HG03095 (cell line): ENCODE measurements around the gene PARD3.
"Not testable (repeated sequence)": the region's sequence is repeated elsewhere in the genome, so short reads cannot be mapped to it uniquely, and the experiment has no call there.

Experiments
- ATAC-seq: cut with Tn5 transposase; IDR thresholded peaks from one replicate; pipeline ENCODE4 v1.9.1; 2021; ENCODE audit warnings: moderate library complexity; ENCODE audit not compliant: unreplicated experiment

PARD3 gene

GRCh38 chr10:34746094-34746493 lies 69.0 kb downstream of the PARD3 start:
- ATAC-seq = no peak

DNA sequence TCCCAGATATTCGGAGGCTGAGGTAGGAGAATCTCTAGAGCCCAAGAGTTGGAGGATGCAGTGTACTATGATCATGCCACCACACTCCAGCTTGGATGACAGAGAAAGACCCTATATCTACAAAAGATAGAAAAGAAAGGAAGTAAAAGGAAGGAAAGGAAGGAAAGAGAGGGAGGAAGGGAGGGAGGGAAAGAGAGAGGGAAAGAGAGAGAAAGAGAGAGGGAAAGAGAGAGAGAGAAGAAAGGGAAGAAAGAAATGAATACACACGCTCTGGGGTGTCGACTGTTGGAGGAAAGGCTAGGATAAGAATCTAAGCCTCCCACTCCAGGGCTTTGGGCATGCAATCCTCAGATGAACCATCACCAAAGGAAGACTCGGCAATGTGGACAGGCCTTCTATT lies 69.9 kb downstream of the PARD3 start:
- ATAC-seq = no peak

GRCh38 chr10:34744590-34744989 lies 70.5 kb downstream of the PARD3 start:
- ATAC-seq = no peak

GRCh38 chr10:34743814-34744213 lies 71.3 kb downstream of the PARD3 start:
- ATAC-seq = no peak

- no peak for ATAC-seq
These were observed 72.6 kb downstream of the PARD3 start for GRCh38 chr10:34742456-34742855.

GRCh38 chr10:34741087-34741486 lies 74.0 kb downstream of the PARD3 start:
- ATAC-seq = not testable (repeated sequence)

- ATAC-seq = no peak
These were observed 74.8 kb downstream of the PARD3 start for GRCh38 chr10:34740321-34740720.

DNA sequence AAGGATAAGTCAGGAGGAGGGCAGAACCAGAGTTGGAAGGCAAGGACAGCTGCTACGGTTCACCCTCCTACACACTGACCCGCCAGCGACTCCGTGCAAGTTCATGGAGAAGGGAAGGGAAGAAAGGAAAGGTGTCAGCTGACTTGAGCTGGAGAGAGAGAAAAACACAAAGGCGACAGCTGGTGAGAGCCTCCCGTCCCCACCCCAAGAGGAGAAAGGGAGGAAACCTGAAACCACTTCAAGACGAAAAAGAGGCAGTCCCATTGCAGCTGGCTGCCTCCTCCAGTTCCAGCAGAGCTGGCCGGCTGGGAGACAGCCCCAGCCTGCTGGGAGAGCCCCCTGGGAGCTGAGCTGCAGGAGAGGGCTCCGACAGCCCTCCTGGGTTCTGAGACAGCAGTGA lies 75.2 kb downstream of the PARD3 start:
- no peak for ATAC-seq

- no peak for ATAC-seq
These were observed 77.3 kb downstream of the PARD3 start for GRCh38 chr10:34737772-34738169.

DNA sequence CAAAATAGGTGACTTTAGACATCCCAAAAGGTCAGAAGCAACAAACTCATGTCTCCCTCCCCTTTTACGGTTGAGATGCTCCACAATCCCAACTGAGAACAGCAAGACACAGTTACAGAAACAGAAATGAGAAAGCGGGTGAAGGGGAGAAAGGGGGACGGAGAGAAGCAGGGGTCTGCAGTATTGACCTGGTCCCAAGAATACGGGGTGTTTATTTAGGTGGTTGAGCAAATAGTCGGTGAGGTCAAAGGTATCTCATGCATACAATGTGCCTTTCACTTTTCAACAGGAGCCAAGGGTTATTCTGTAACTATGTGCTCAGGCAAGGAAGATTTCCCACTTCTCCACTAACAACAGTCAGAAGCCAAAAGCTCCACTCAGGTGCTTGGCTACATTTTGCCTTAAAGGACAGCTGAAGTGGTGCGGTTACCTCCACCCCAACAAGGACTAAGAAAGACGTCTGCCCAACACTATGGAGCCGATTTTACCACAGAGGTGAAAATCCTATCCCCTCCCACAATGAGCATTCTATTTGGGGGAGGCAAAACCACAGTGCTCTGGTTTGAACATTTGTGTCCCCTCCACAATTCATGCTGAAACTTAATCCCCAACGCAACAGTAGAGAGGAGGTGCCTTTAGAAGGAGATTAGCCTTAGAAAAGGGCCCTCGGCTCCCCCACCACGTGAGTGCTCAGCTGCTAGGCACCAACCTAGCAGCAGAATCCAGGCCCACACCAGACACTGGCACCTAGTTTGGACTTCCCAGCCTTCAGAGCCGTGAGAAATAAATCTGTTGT lies 77.9 kb downstream of the PARD3 start:
- no peak for ATAC-seq

GRCh38 chr10:34734918-34735317 lies 80.2 kb downstream of the PARD3 start:
- no peak for ATAC-seq

GRCh38 chr10:34732926-34733325 lies 82.2 kb downstream of the PARD3 start:
- ATAC-seq = no peak

DNA sequence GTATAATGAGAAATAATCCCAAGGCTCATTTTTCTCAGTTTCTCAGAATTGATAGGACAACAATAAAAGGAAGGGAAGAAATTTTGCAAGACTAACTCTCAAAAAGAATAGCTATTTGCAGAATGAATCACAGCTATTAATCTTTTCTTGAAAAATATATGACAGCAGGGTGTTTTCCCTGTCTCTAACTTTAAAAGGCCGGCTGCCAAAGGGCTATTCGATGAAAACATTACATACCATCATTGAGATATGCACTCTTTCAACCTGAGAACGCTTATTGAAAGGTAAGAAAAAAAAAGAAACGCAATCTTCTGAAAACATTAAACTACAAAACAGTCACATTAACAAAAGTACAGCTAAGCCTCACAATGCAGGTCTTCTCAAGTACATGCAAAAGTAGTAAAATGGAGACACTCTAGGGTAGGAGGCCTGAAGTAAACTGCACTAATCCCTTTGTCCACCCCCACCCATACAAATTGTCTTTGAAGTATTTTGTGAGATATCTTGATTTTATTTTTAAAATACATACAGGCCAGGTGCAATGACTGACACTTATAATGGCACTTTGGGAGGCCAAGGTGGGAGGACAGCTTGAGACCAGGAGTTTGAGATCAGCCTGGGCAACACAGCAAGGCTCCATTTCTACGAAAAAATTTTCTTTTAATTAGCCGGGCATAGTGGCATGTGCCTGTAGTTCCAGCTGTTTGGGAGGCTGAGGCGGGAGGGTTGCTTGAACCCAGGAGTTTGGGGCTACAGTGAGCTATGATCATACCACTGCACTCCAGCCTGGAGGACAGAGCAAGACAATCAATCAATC lies 83.0 kb downstream of the PARD3 start:
- ATAC-seq = no peak

- ATAC-seq = no peak
These were observed 83.9 kb downstream of the PARD3 start for GRCh38 chr10:34731213-34731612.

DNA sequence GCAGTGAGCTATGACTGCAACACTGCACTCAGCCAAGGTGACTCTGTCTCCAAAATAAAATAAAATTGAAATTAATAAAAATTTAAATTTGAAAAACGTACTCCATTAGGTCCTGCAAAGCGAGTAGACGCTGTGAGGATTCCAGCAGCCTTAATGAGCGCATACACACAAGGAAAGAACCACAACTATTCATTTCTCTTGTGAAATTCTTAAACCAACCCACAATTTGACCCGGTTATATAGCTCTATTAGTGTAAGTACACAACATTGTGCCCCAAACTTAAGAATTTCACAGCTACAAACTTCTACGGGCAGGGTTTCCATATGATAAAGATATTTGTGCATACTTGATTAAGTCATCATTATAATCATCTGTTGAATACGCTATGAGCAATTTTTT lies 84.4 kb downstream of the PARD3 start:
- no peak for ATAC-seq

- ATAC-seq = no peak
These were observed 85.5 kb downstream of the PARD3 start for GRCh38 chr10:34729619-34730018.

DNA sequence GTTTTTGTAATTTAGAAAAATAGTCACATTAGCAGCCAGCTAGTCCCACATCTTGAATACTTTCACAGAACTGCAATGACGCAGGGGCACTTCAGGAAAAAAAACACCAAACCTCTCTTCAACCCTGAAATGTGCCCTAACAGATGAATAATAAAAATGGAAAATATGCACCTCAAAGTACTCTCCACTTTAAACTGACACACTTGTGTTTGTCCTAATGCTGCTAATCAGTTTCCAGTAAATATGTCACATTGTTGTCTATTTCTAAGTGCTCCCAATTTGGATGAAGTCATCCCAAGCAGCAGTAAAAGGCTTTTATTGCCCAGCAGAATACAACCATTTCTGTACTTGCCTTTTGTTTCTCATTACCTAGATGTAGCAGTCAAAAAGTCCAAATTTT lies 86.7 kb downstream of the PARD3 start:
- no peak for ATAC-seq

DNA sequence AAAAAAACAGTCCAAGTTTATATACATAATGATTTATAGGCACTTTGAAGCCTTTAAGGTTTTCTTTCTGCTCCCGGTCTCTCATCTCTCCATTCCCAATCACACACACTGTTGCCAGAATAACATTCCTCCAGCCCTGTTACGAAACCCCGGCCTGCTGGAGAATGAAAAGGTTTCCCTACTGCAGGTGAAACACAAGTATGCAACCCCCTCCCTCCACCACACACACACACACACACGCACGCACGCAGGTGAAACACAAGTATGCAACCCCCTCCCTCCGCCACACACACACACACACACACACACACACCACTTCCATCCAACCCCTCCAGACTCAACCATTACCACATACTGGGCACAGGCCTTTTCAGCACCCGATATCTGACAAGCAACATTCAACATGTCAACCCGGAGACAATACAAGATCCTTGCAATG lies 87.5 kb downstream of the PARD3 start:
- no peak for ATAC-seq

GRCh38 chr10:34726862-34727261 lies 88.2 kb downstream of the PARD3 start:
- no peak for ATAC-seq

DNA sequence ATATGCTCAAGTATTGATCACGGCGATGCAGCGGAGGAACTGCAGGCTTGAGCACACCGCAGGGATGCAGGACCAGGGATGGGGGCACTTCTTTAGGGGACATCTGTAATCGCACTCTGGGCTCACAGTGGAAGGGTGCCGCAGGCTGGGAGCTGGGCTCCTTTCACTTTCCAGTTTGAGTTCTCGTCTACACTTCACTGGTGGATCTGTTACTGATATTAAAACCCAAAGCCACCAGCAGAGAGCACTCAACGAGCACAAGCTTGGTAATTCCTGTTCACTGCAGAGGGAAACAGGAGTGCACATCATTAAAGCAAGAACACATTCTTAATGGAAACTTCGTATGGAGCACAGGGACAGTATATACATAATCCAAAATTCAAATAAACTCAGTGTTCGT lies 91.3 kb downstream of the PARD3 start:
- ATAC-seq = no peak

DNA sequence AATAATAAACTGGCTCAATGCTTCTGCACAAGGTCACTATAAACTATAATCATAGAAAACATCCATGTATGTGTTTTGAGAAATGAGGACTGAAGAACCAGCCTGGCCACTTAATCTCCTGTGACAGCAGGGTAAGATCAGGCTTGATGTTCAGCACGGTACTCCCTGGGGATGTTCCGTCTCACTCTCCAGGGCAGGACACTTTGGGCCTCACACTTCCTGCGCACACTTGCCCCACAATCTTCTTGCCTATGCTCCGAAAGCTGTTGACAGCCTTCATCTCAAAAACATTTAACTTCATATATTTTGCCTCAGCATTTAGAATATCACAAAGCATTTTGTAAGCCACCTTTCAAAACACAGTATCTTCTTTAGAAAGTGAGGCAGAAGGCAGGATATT lies 92.7 kb downstream of the PARD3 start:
- no peak for ATAC-seq

GRCh38 chr10:34721208-34721840 lies 93.8 kb downstream of the PARD3 start:
- ATAC-seq = no peak
